PC-3 (cell line): ENCODE results near the gene PARP15. TPM values are rescaled to one million over a fixed set of nuclear protein-coding genes. Genes with fewer than 3 reads are reported as not detected.

Source experiments
- ATAC-seq: fragments of 200-7000 bp; cut with Tn5 transposase; 2 replicates; pipeline ENCODE4 v1.9.1; 2020; ENCODE audit warnings: mild to moderate bottlenecking, moderate library complexity
- BruUV-seq: library from RNA; stranded (reverse); fragments of 400-500 nt; replicated peaks from 2 replicates; lab custom pipeline; 2021; lab: Mats Ljungman, UMichigan
- CTCF ChIA-PET: fragments of 300-600 bp; sonication (Branson Sonifier 250); formaldehyde crosslinking; loops from one replicate; lab custom pipeline; 2022; ENCODE audit warnings: antibody characterized with exemption; lab: Charles Lee
- POLR2A ChIA-PET: fragments of 300-600 bp; sonication (Branson Sonifier 250); formaldehyde crosslinking; loops from one replicate; lab custom pipeline; 2022; ENCODE audit warnings: antibody characterized with exemption; ENCODE audit not compliant: unreplicated experiment; lab: Charles Lee
- DNase-seq: peaks from one replicate; pipeline ENCODE4 v3.0.0-alpha.2; 2015
- H2AFZ ChIP-seq: fragments of 300-600 bp; sonication (generic); 2 replicates; pipeline ENCODE4 v1.6.0; 2016; ENCODE audit warnings: antibody characterized with exemption, low read length
- H3F3A ChIP-seq: fragments of 300-600 bp; sonication (generic); one replicate; pipeline ENCODE4 v1.6.0; 2017; ENCODE audit warnings: antibody characterized with exemption, low read length, control low read depth, mild to moderate bottlenecking; ENCODE audit not compliant: unreplicated experiment
- H3K27ac ChIP-seq: fragments of 300-600 bp; sonication (generic); 2 replicates; pipeline ENCODE4 v1.5.1; 2016; ENCODE audit warnings: mild to moderate bottlenecking, low read length
- H3K27me3 ChIP-seq: fragments of 300-600 bp; sonication (generic); 2 replicates; pipeline ENCODE4 v1.6.1; 2016; ENCODE audit warnings: low read length, mixed read lengths
- H3K36me3 ChIP-seq: fragments of 300-600 bp; sonication (generic); 2 replicates; pipeline ENCODE4 v1.6.1; 2016; ENCODE audit warnings: low read depth, mixed run types, low read length, mixed read lengths
- H3K4me1 ChIP-seq: fragments of 300-600 bp; sonication (generic); 2 replicates; pipeline ENCODE4 v1.5.1; 2016; ENCODE audit warnings: low read length; ENCODE audit not compliant: insufficient read depth
- H3K4me2 ChIP-seq: fragments of 300-600 bp; sonication (generic); 2 replicates; pipeline ENCODE4 v1.6.0; 2016; ENCODE audit warnings: low read length
- H3K4me3 ChIP-seq: fragments of 300-600 bp; sonication (generic); 2 replicates; pipeline ENCODE4 v1.5.1; 2016; ENCODE audit warnings: mild to moderate bottlenecking, low read length, mixed read lengths
- H3K79me2 ChIP-seq: fragments of 300-600 bp; sonication (generic); 2 replicates; pipeline ENCODE4 v1.6.1; 2017; ENCODE audit warnings: low read length, mixed read lengths
- H3K9ac ChIP-seq: fragments of 300-600 bp; sonication (generic); 2 replicates; pipeline ENCODE4 v1.6.0; 2016; ENCODE audit warnings: mild to moderate bottlenecking, low read length
- H3K9me2 ChIP-seq: fragments of 300-600 bp; sonication (generic); replicated peaks from 2 replicates; pipeline ENCODE4 v1.6.1; 2016; ENCODE audit warnings: mixed run types, low read length, mixed read lengths
- H3K9me3 ChIP-seq: fragments of 300-600 bp; sonication (generic); 2 replicates; pipeline ENCODE4 v1.6.1; 2016; ENCODE audit warnings: low read length, mixed read lengths
- H4K20me1 ChIP-seq: fragments of 300-600 bp; sonication (generic); 2 replicates; pipeline ENCODE4 v1.6.1; 2016; ENCODE audit warnings: low read length, mixed read lengths
- EZH2 ChIP-seq: fragments of 300-600 bp; sonication (generic); IDR thresholded peaks from one replicate; pipeline ENCODE4 v1.6.1; 2017; ENCODE audit warnings: antibody characterized with exemption, mild to moderate bottlenecking, low read length; ENCODE audit not compliant: unreplicated experiment
- EZH2phosphoT487 ChIP-seq: fragments of 300-600 bp; sonication (generic); IDR thresholded peaks from 2 replicates; pipeline ENCODE4 v1.6.1; 2018; ENCODE audit warnings: mild to moderate bottlenecking, antibody characterized with exemption, low read length, borderline replicate concordance
- intact Hi-C: fragments of 100-400 bp; cut with micrococcal nuclease; formaldehyde crosslinking; loops from 2 replicates; pipeline ENCODE4 v1.9.0; 2023
- total RNA-seq: library from RNA; depleted of rRNA; stranded (reverse); fragments of >200 nt; gene quantifications from 2 replicates; pipeline ENCODE4 v1.2.3, GENCODE V29; 2014
- TF ChIP-seq, protein P1 (sequence below): fragments of 300-600 bp; sonication (generic); conservative IDR thresholded peaks from 2 replicates; pipeline ENCODE4 v1.5.1; 2017; ENCODE audit warnings: antibody characterized with exemption, low read depth, mild to moderate bottlenecking, low read length

Gene PARP15
- total RNA-seq, 1 experiment from 2014 or later, result not detected

- ChIA-PET POLR2A (no interaction called here), CTCF (no interaction called here)
- no peaks in the 10 kb centered on the region for H3K36me3 ChIP-seq
- no peak overlapping the region for H3K4me2 ChIP-seq
- intact Hi-C loops, result no loop called here
- H3K4me1 ChIP-seq, result peaks cover 14% of the 10 kb centered on the region
- H3K4me3 ChIP-seq, result no peak overlapping the region
- no peaks in the 10 kb centered on the region for H4K20me1 ChIP-seq
- no peak overlapping the region for H3K9ac ChIP-seq
- no TSS peak for BruUV-seq
- no peak overlapping the region for H2AFZ ChIP-seq
- TF ChIP-seq, protein P1, sequence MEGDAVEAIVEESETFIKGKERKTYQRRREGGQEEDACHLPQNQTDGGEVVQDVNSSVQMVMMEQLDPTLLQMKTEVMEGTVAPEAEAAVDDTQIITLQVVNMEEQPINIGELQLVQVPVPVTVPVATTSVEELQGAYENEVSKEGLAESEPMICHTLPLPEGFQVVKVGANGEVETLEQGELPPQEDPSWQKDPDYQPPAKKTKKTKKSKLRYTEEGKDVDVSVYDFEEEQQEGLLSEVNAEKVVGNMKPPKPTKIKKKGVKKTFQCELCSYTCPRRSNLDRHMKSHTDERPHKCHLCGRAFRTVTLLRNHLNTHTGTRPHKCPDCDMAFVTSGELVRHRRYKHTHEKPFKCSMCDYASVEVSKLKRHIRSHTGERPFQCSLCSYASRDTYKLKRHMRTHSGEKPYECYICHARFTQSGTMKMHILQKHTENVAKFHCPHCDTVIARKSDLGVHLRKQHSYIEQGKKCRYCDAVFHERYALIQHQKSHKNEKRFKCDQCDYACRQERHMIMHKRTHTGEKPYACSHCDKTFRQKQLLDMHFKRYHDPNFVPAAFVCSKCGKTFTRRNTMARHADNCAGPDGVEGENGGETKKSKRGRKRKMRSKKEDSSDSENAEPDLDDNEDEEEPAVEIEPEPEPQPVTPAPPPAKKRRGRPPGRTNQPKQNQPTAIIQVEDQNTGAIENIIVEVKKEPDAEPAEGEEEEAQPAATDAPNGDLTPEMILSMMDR, result no peak
- TF ChIP-seq EZH2 (no peak), EZH2phosphoT487 (no peak)
- H3K9me2 ChIP-seq, result no peaks in the 10 kb centered on the region; the same call in 1 of the 2 replicates
- H3K9me3 ChIP-seq, result no peaks in the 10 kb centered on the region
- H3K27me3 ChIP-seq, result no peaks in the 10 kb centered on the region
- no peak for ATAC-seq
- no peaks in the 10 kb centered on the region for H3K79me2 ChIP-seq
- H3K27ac ChIP-seq, result no peak overlapping the region
- H3F3A ChIP-seq, result no peaks in the 10 kb centered on the region
- DNase-seq, result no peak
These were observed 45.8 kb downstream of the PARP15 start for GRCh38 chr3:122623031-122623829.

DNA sequence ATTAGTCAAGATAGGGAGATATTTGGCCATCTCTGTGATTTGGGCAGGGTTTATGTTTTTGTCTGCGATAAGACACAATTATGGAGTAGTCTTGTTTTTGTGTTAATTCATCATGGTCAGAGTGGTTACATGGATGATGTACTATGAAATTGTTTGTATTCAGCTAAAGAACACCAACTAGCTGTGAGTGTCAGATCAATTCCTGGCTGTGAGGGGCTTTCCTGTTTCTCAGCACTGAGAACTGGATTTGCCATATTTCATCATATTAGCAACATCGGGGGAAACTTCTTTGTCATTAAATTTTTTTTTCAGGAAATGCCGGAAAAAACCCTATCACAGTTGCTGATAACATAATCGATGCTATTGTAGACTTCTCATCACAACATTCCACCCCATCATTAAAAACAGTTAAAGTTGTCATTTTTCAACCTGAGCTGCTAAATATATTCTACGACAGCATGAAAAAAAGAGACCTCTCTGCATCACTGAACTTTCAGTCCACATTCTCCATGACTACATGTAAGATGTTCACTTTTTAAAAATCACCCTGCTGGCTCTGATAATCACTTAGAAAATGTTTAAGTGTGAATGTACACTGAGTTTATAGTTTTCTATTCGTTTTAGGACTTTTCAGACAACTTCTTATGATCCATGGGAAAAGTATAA is 49.2 kb downstream of the PARP15 start:
- intact Hi-C loops, result no loop called here
- no peaks in the 10 kb centered on the region; the same call in 1 of the 2 replicates for H3K9me2 ChIP-seq
- H3K4me2 ChIP-seq, result no peak overlapping the region
- no peak overlapping the region for H3K9ac ChIP-seq
- H3K36me3 ChIP-seq, result no peaks in the 10 kb centered on the region
- no peaks in the 10 kb centered on the region for H3K9me3 ChIP-seq
- TF ChIP-seq, protein P1, result no peak
- TF ChIP-seq EZH2, result no peak
- no peak for TF ChIP-seq EZH2phosphoT487
- CTCF ChIA-PET, result no interaction called here
- H3K27ac ChIP-seq, result no peak overlapping the region
- H4K20me1 ChIP-seq, result no peaks in the 10 kb centered on the region
- POLR2A ChIA-PET, result no interaction called here
- no peaks in the 10 kb centered on the region for H3F3A ChIP-seq
- DNase-seq (no peak), ATAC-seq (no peak)
- no TSS peak for BruUV-seq
- H3K79me2 ChIP-seq, result no peaks in the 10 kb centered on the region
- H3K27me3 ChIP-seq, result no peaks in the 10 kb centered on the region
- no peak overlapping the region for H2AFZ ChIP-seq
- peaks cover 11% of the 10 kb centered on the region for H3K4me1 ChIP-seq
- H3K4me3 ChIP-seq, result no peak overlapping the region
